Activated T-cell treated with anti-CD3 and anti-CD28 coated beads, Interleukin-2, amount 50 U/mL, for 72 hours (primary cell): ENCODE results near the gene CTBP1. TPM values are rescaled to one million over a fixed set of nuclear protein-coding genes. Genes with fewer than 3 reads are reported as not detected.
"Not testable (repeated sequence)": the region's sequence is repeated elsewhere in the genome, so short reads cannot be mapped to it uniquely, and the experiment has no call there.

ENCODE experiments used
- ATAC-seq, 2 donors: fragments of 150-1000 bp; cut with Tn5 transposase; replicated peaks in 1 of 2; 2 replicates each; pipeline ENCODE4 v1.10.0; 2021; ENCODE audit warnings: moderate library complexity in 2 of 2, mild to moderate bottlenecking in 1 of 2
- DNase-seq, 2 donors: peaks; one replicate each; pipeline ENCODE4 v3.0.0; 2021 to 2022; ENCODE audit warnings: mixed read lengths in 1 of 2
- H3K27ac Mint-ChIP-seq: one replicate; pipeline ENCODE4 v1.8.0; 2022; ENCODE audit warnings: mild to moderate bottlenecking, moderate library complexity, mixed read lengths
- H3K27me3 Mint-ChIP-seq: one replicate; pipeline ENCODE4 v1.8.0; 2022; ENCODE audit warnings: low read depth, mixed read lengths
- H3K36me3 Mint-ChIP-seq, 2 donors: one replicate each; pipeline ENCODE4 v1.8.0; 2022; ENCODE audit warnings: mixed read lengths in 2 of 2, mild to moderate bottlenecking in 1 of 2; ENCODE audit not compliant: insufficient read depth in 2 of 2
- H3K4me1 Mint-ChIP-seq: one replicate; pipeline ENCODE4 v1.8.0; 2022; ENCODE audit warnings: low read depth, mixed read lengths
- H3K4me3 Mint-ChIP-seq, 2 donors: one replicate each; pipeline ENCODE4 v1.8.0; 2022; ENCODE audit warnings: mild to moderate bottlenecking in 2 of 2, mixed read lengths in 2 of 2, moderate library complexity in 2 of 2
- H3K9me3 Mint-ChIP-seq, 2 donors: one replicate each; pipeline ENCODE4 v1.8.0; 2022; ENCODE audit warnings: mixed read lengths in 2 of 2
- total RNA-seq, 2 donors: library from RNA; stranded (reverse); gene quantifications; one replicate each; pipeline ENCODE4 v1.2.3, GENCODE V29; 2022

Gene CTBP1
- total RNA-seq, 2 donors from 2014 or later, result 182 to 190 TPM

- H3K36me3 Mint-ChIP-seq, result peaks cover 0 to 6% of the 10 kb centered on the region in 2 donors
- H3K4me3 Mint-ChIP-seq, result peak overlapping the region in 1 of 2 donors; percentile 57
- H3K27me3 Mint-ChIP-seq, result no peaks in the 10 kb centered on the region
- H3K4me1 Mint-ChIP-seq, result peaks cover 37% of the 10 kb centered on the region
- DNase-seq (no peak), ATAC-seq (no peak)
- no peak overlapping the region for H3K27ac Mint-ChIP-seq
- no peaks in the 10 kb centered on the region for H3K9me3 Mint-ChIP-seq
Measured at GRCh38 chr4:1244081-1244977, 4.6 kb downstream of the CTBP1 start.

- no peak overlapping the region for H3K4me3 Mint-ChIP-seq
- H3K27me3 Mint-ChIP-seq, result no peaks in the 10 kb centered on the region
- peaks cover 37% of the 10 kb centered on the region for H3K4me1 Mint-ChIP-seq
- DNase-seq (no peak), ATAC-seq (no peak)
- H3K9me3 Mint-ChIP-seq, result no peaks in the 10 kb centered on the region
- peaks cover 2 to 6% of the 10 kb centered on the region in 2 donors for H3K36me3 Mint-ChIP-seq
- H3K27ac Mint-ChIP-seq, result peak overlapping the region; percentile 57
Measured at GRCh38 chr4:1243451-1244080, 5.4 kb downstream of the CTBP1 start.

GRCh38 chr4:1242506-1243450 is 6.2 kb downstream of the CTBP1 start:
- ATAC-seq, result no peak
- Mint-ChIP-seq H3K4me1 (peaks cover 37% of the 10 kb centered on the region), H3K27me3 (no peaks in the 10 kb centered on the region), H3K4me3 (no peak overlapping the region), H3K9me3 (no peaks in the 10 kb centered on the region), H3K27ac (peak overlapping the region; percentile 31), H3K36me3 (peaks cover 2 to 6% of the 10 kb centered on the region in 2 donors)
- DNase-seq, result no peak

- Mint-ChIP-seq H3K36me3 (peaks cover 2 to 3% of the 10 kb centered on the region in 2 donors), H3K4me1 (peaks cover 35% of the 10 kb centered on the region), H3K27ac (no peak overlapping the region), H3K9me3 (no peaks in the 10 kb centered on the region), H3K27me3 (no peaks in the 10 kb centered on the region), H3K4me3 (no peak overlapping the region)
- ATAC-seq, result no peak
- no peak for DNase-seq
Measured at GRCh38 chr4:1241936-1242505, 6.9 kb downstream of the CTBP1 start.

- no peaks in the 10 kb centered on the region for H3K27me3 Mint-ChIP-seq
- peaks cover 30% of the 10 kb centered on the region for H3K4me1 Mint-ChIP-seq
- no peak overlapping the region for H3K27ac Mint-ChIP-seq
- H3K9me3 Mint-ChIP-seq, result no peaks in the 10 kb centered on the region
- H3K36me3 Mint-ChIP-seq, result peaks cover 1 to 2% of the 10 kb centered on the region in 2 donors
- H3K4me3 Mint-ChIP-seq, result no peak overlapping the region
- DNase-seq, result no peak
- ATAC-seq, result no peak
Measured at GRCh38 chr4:1241466-1241935, 7.4 kb downstream of the CTBP1 start.

GRCh38 chr4:1240721-1241465 is 8.0 kb downstream of the CTBP1 start:
- Mint-ChIP-seq H3K27ac (no peak overlapping the region), H3K4me3 (no peak overlapping the region), H3K36me3 (peaks cover 1 to 3% of the 10 kb centered on the region in 2 donors), H3K27me3 (no peaks in the 10 kb centered on the region), H3K9me3 (no peaks in the 10 kb centered on the region), H3K4me1 (peaks cover 24% of the 10 kb centered on the region)
- ATAC-seq, result no peak
- no peak for DNase-seq

- peaks cover 14% of the 10 kb centered on the region for H3K4me1 Mint-ChIP-seq
- no peak overlapping the region for H3K4me3 Mint-ChIP-seq
- H3K27ac Mint-ChIP-seq, result peak overlapping the region; percentile 60
- peaks cover 1 to 8% of the 10 kb centered on the region in 2 donors for H3K36me3 Mint-ChIP-seq
- no peaks in the 10 kb centered on the region for H3K27me3 Mint-ChIP-seq
- H3K9me3 Mint-ChIP-seq, result no peaks in the 10 kb centered on the region
- ATAC-seq (no peak), DNase-seq (no peak)
Measured at GRCh38 chr4:1239950-1240307, 9.0 kb downstream of the CTBP1 start.

GRCh38 chr4:1239141-1239949 is 9.6 kb downstream of the CTBP1 start:
- Mint-ChIP-seq H3K27me3 (no peaks in the 10 kb centered on the region), H3K27ac (peak overlapping the region; percentile 60), H3K36me3 (peaks cover 1 to 8% of the 10 kb centered on the region in 2 donors), H3K9me3 (no peaks in the 10 kb centered on the region), H3K4me3 (no peak overlapping the region), H3K4me1 (peaks cover 8% of the 10 kb centered on the region)
- DNase-seq (no peak), ATAC-seq (no peak)

- Mint-ChIP-seq H3K27ac (no peak overlapping the region), H3K4me1 (peaks cover 2% of the 10 kb centered on the region), H3K27me3 (no peaks in the 10 kb centered on the region), H3K36me3 (peaks cover 1 to 11% of the 10 kb centered on the region in 2 donors), H3K9me3 (no peaks in the 10 kb centered on the region), H3K4me3 (no peak overlapping the region)
- ATAC-seq (no peak), DNase-seq (no peak)
Measured at GRCh38 chr4:1238676-1239000, 10.3 kb downstream of the CTBP1 start.

GRCh38 chr4:1237981-1238675 is 10.8 kb downstream of the CTBP1 start:
- no peaks in the 10 kb centered on the region for H3K4me1 Mint-ChIP-seq
- H3K9me3 Mint-ChIP-seq, result no peaks in the 10 kb centered on the region
- no peak for ATAC-seq

GRCh38 chr4:1237261-1237660 is 11.7 kb downstream of the CTBP1 start:
- not testable (repeated sequence) for ATAC-seq, H3K27ac Mint-ChIP-seq, H3K9me3 Mint-ChIP-seq, H3K4me1 Mint-ChIP-seq, DNase-seq, H3K27me3 Mint-ChIP-seq, H3K4me3 Mint-ChIP-seq
- peaks cover 1 to 11% of the 10 kb centered on the region in 2 donors for H3K36me3 Mint-ChIP-seq

More at GRCh38 chr4:1237981-1238675, 10.8 kb downstream of the CTBP1 start:
- Mint-ChIP-seq H3K36me3 (peaks cover 1 to 11% of the 10 kb centered on the region in 2 donors), H3K27ac (no peak overlapping the region), H3K4me3 (no peak overlapping the region), H3K27me3 (no peaks in the 10 kb centered on the region)
- no peak for DNase-seq
